HepG2 (cell line): ENCODE data around the gene FBXW8. TPM values are rescaled to one million over a fixed set of nuclear protein-coding genes. Genes with fewer than 3 reads are reported as not detected.

Experiments
- ESRRA ChIP-seq: sonication (generic); formaldehyde crosslinking; IDR thresholded peaks from 2 replicates; pipeline ENCODE4 v1.5.1; 2020; ENCODE audit warnings: mild to moderate bottlenecking, low read depth, missing genetic modification reagents
- KLF12 ChIP-seq: sonication (generic); formaldehyde crosslinking; IDR thresholded peaks from 2 replicates; pipeline ENCODE4 v1.4.0; 2020; ENCODE audit warnings: missing genetic modification reagents, borderline replicate concordance
- MZF1 ChIP-seq: sonication (generic); formaldehyde crosslinking; IDR thresholded peaks from 2 replicates; pipeline ENCODE4 v1.8.1; 2023; ENCODE audit warnings: mild to moderate bottlenecking, missing genetic modification reagents, borderline replicate concordance
- NCOA1 ChIP-seq: sonication (generic); formaldehyde crosslinking; IDR thresholded peaks from 2 replicates; pipeline ENCODE4 v1.9.0; 2021; ENCODE audit warnings: missing genetic modification reagents
- NFRKB ChIP-seq: fragments of 450-650 bp; IDR thresholded peaks from 2 replicates; pipeline ENCODE4 v1.6.1; 2017
- NR3C1 ChIP-seq: sonication (generic); formaldehyde crosslinking; IDR thresholded peaks from 2 replicates; pipeline ENCODE4 v1.4.0; 2020; ENCODE audit warnings: missing genetic modification reagents
- ONECUT2 ChIP-seq: sonication (generic); formaldehyde crosslinking; IDR thresholded peaks from 2 replicates; pipeline ENCODE4 v1.4.0; 2020; ENCODE audit warnings: missing genetic modification reagents
- SIN3A ChIP-seq: IDR thresholded peaks from 2 replicates; pipeline ENCODE4 v1.6.1; 2011; ENCODE audit warnings: low read depth, mild to moderate bottlenecking, control low read depth, low read length, borderline replicate concordance
- SMAD3 ChIP-seq: sonication (generic); formaldehyde crosslinking; IDR thresholded peaks from 2 replicates; pipeline ENCODE4 v1.4.0; 2020; ENCODE audit warnings: missing genetic modification reagents
- TEAD3 ChIP-seq: optimal IDR thresholded peaks from 2 replicates; pipeline ENCODE3; 2016; ENCODE audit warnings: borderline replicate concordance
- YEATS4 ChIP-seq: sonication (generic); formaldehyde crosslinking; IDR thresholded peaks from 2 replicates; pipeline ENCODE4 v1.4.0; 2020; ENCODE audit warnings: missing genetic modification reagents, borderline replicate concordance
- ZBTB3 ChIP-seq: sonication (generic); formaldehyde crosslinking; IDR thresholded peaks from 2 replicates; pipeline ENCODE4 v1.4.0; 2020; ENCODE audit warnings: low read depth, mild to moderate bottlenecking, moderate library complexity, missing genetic modification reagents, borderline replicate concordance
- ZBTB7B ChIP-seq: sonication (generic); formaldehyde crosslinking; IDR thresholded peaks from 2 replicates; pipeline ENCODE4 v1.4.0; 2020; ENCODE audit warnings: missing genetic modification reagents
- ZFP36 ChIP-seq: fragments of 150-350 bp; IDR thresholded peaks from 2 replicates; pipeline ENCODE4 v1.6.1; 2018; ENCODE audit warnings: borderline replicate concordance, low read length, low read depth; ENCODE audit not compliant: partially characterized antibody
- ZNF160 ChIP-seq: sonication (generic); formaldehyde crosslinking; IDR thresholded peaks from 2 replicates; pipeline ENCODE4 v1.8.0; 2022; ENCODE audit warnings: mild to moderate bottlenecking, inconsistent platforms, missing genetic modification reagents
- polyA plus RNA-seq, 8 experiments: library from polyadenylated mRNA; depleted of rRNA in 3 of 8; stranded (reverse) in 7 of 8; unstranded in 1 of 8; fragments of >200 nt; fragmentation: Illumina TruSeq in 4 of 8; extraction: Trizol in 4 of 8; gene quantifications; 2 replicates each; pipeline versions ENCODE4 v1.2.1 to v1.2.3, GENCODE V29; 2011 to 2016; ENCODE audit warnings: low read depth in 4 of 8, missing spikeins in 1 of 8, mixed read lengths in 1 of 8; ENCODE audit not compliant: insufficient read depth in 1 of 8
- total RNA-seq, 5 experiments: library from RNA; depleted of rRNA; stranded (reverse); fragments of >200 nt; fragmentation: Illumina TruSeq; extraction: Trizol; gene quantifications; 2 replicates each; pipeline ENCODE4 v1.2.3, GENCODE V29; 2016; ENCODE audit warnings: low read depth in 1 of 5
- TF ChIP-seq, protein P1 (sequence below), 2 experiments: sonication (generic) in 1 of 2; formaldehyde crosslinking in 1 of 2; IDR thresholded peaks; 2 replicates each; pipeline versions ENCODE4 v1.6.1 to v1.9.0; 2014 to 2022; ENCODE audit warnings: antibody characterized with exemption in 1 of 2, borderline replicate concordance in 1 of 2, inconsistent platforms in 1 of 2, low read depth in 1 of 2, missing genetic modification reagents in 1 of 2
- TF ChIP-seq, protein P2 (sequence below): sonication (generic); formaldehyde crosslinking; IDR thresholded peaks from 2 replicates; pipeline ENCODE4 v1.8.1; 2023; ENCODE audit warnings: missing genetic modification reagents, mild to moderate bottlenecking, borderline replicate concordance
- TF ChIP-seq, protein P3 (sequence below): sonication (generic); formaldehyde crosslinking; IDR thresholded peaks from 2 replicates; pipeline ENCODE4 v1.5.0; 2020; ENCODE audit warnings: mild to moderate bottlenecking, missing genetic modification reagents, borderline replicate concordance

The FBXW8 gene
- total and polyA plus RNA-seq, 2 of the 13 experiments (the other 11 are each of a cell fraction or from before 2014, with no cell fraction given) = 5.1 to 5.9 TPM

DNA sequence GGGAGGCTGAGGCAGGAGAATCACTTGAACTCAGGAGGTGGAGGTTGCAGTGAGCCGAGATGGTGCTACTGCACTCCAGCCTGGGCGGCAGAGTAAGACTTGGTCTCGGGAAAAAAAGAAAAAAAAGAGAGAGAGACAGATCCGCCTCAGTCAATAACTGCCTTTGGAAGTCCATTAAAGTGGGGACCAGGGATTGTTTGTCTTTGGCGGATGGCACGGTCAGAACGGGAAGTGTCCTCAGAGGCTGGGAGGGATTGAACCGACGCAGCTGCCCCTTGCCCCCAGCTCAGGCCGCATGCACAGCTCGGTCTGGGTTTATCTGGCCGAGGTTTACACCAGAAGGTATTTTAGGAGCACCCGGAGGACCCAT, 134.0 kb downstream of the FBXW8 start (continued):
- TF ChIP-seq, protein P1, sequence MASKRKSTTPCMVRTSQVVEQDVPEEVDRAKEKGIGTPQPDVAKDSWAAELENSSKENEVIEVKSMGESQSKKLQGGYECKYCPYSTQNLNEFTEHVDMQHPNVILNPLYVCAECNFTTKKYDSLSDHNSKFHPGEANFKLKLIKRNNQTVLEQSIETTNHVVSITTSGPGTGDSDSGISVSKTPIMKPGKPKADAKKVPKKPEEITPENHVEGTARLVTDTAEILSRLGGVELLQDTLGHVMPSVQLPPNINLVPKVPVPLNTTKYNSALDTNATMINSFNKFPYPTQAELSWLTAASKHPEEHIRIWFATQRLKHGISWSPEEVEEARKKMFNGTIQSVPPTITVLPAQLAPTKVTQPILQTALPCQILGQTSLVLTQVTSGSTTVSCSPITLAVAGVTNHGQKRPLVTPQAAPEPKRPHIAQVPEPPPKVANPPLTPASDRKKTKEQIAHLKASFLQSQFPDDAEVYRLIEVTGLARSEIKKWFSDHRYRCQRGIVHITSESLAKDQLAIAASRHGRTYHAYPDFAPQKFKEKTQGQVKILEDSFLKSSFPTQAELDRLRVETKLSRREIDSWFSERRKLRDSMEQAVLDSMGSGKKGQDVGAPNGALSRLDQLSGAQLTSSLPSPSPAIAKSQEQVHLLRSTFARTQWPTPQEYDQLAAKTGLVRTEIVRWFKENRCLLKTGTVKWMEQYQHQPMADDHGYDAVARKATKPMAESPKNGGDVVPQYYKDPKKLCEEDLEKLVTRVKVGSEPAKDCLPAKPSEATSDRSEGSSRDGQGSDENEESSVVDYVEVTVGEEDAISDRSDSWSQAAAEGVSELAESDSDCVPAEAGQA (IDR thresholded peaks at IDR 0.05; ENCODE audit: low read depth) = no peak
- TF ChIP-seq, protein P1 (CRISPR knock-in tag; IDR thresholded peaks at IDR 0.05; ENCODE audit: borderline replicate concordance) = no peak
- TF ChIP-seq, protein P2, sequence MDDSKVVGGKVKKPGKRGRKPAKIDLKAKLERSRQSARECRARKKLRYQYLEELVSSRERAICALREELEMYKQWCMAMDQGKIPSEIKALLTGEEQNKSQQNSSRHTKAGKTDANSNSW = no peak
- TF ChIP-seq TEAD3 (CRISPR knock-in tag) (no peak), NCOA1 (CRISPR knock-in tag) (no peak), ZFP36 (no peak), SIN3A (peak; percentile 39; the same call in 1 of the 2 replicates), SMAD3 (0 out of 2 replicates have a peak, but pooled peaks have one; percentile 4), ONECUT2 (CRISPR knock-in tag) (peak; percentile 60; the same call in 1 of the 2 replicates), KLF12 (CRISPR knock-in tag) (0 out of 2 replicates have a peak, but pooled peaks have one; percentile 11), ESRRA (no peak), ZNF160 (CRISPR knock-in tag) (no peak), NR3C1 (CRISPR knock-in tag) (no peak), ZBTB3 (CRISPR knock-in tag) (no peak), MZF1 (CRISPR knock-in tag) (no peak), NFRKB (no peak), ZBTB7B (peak; percentile 25; the same call in 1 of the 2 replicates), YEATS4 (CRISPR knock-in tag) (no peak)
- TF ChIP-seq, protein P3, sequence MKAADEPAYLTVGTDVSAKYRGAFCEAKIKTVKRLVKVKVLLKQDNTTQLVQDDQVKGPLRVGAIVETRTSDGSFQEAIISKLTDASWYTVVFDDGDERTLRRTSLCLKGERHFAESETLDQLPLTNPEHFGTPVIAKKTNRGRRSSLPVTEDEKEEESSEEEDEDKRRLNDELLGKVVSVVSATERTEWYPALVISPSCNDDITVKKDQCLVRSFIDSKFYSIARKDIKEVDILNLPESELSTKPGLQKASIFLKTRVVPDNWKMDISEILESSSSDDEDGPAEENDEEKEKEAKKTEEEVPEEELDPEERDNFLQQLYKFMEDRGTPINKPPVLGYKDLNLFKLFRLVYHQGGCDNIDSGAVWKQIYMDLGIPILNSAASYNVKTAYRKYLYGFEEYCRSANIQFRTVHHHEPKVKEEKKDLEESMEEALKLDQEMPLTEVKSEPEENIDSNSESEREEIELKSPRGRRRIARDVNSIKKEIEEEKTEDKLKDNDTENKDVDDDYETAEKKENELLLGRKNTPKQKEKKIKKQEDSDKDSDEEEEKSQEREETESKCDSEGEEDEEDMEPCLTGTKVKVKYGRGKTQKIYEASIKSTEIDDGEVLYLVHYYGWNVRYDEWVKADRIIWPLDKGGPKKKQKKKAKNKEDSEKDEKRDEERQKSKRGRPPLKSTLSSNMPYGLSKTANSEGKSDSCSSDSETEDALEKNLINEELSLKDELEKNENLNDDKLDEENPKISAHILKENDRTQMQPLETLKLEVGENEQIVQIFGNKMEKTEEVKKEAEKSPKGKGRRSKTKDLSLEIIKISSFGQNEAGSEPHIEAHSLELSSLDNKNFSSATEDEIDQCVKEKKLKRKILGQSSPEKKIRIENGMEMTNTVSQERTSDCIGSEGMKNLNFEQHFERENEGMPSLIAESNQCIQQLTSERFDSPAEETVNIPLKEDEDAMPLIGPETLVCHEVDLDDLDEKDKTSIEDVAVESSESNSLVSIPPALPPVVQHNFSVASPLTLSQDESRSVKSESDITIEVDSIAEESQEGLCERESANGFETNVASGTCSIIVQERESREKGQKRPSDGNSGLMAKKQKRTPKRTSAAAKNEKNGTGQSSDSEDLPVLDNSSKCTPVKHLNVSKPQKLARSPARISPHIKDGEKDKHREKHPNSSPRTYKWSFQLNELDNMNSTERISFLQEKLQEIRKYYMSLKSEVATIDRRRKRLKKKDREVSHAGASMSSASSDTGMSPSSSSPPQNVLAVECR (CRISPR knock-in tag) = peak; percentile 2; the same call in 1 of the 2 replicates
